ENCODE results near the gene GFPT1.

GFPT1 gene

DNA sequence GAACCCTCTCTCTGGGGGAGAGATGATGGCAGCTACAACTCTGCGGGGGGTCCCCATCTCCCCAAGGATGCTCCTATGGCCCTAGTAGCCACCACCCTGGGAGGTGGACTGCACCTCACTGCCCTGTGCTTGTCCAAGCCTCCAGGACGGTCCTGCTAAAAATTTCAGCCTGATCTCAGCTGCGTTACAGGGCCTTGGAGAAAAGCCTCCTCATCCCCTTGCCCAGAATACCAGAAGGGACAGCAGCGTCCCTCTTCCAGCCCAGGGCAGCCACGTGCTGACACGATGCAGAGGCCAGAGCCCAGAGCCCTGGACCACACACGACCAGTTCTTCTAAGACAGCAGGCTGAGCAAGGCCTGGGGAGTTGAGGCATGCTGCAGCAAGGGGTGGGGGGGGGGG, 81.9 kb downstream of the GFPT1 start:
- in situ Hi-C loops (cut with HindIII; ENCODE audit: low pct_ligation_motif_present, low pct_unique_long_range_greater_than_20kb, low sequenced_read_pairs): no loop called here
- no peak for DNase-seq

DNA sequence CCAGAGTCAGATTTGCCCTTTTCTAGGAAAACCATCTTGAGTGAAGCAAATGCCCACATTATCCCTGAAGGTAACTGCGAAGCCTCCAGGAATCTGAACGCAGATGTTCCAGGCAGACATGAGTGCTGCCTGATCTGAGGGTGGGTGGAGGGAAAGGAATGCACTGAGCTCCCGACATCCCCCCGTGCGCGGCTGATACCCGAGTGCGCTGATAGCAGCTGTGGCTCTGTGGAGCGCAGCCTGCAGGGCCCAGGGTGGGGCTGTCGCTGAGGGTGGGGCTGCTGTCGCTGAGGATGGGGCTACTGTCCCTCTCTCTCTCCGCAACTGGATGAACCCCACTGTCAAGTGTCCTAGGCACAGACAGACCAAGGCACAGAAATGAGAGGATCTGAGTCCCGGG, 82.4 kb downstream of the GFPT1 start:
- DNase-seq: no peak
- in situ Hi-C loops (cut with HindIII; ENCODE audit: low pct_ligation_motif_present, low pct_unique_long_range_greater_than_20kb, low sequenced_read_pairs): no loop called here

DNA sequence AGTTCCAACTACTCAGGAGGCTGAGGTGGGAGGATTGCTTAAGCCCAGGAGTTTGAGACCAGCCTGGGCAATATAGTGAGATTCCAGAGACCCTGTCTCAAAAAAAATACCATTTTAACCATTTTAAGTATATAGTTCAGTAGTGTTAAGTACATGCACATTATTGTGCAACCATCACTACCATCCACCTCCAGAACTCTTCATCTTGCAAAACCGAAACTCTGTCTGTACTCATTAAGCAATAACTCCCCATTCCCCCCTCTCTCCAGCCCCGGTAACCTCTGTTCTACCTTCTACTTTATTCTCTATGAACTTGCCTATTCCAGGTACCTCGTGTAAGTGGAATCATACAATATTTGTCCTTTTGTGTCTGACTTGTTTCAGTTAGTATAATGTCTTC, 86.4 kb downstream of the GFPT1 start:
- DNase-seq: no peak
- in situ Hi-C loops (cut with HindIII; ENCODE audit: low pct_ligation_motif_present, low pct_unique_long_range_greater_than_20kb, low sequenced_read_pairs): no loop called here

DNA sequence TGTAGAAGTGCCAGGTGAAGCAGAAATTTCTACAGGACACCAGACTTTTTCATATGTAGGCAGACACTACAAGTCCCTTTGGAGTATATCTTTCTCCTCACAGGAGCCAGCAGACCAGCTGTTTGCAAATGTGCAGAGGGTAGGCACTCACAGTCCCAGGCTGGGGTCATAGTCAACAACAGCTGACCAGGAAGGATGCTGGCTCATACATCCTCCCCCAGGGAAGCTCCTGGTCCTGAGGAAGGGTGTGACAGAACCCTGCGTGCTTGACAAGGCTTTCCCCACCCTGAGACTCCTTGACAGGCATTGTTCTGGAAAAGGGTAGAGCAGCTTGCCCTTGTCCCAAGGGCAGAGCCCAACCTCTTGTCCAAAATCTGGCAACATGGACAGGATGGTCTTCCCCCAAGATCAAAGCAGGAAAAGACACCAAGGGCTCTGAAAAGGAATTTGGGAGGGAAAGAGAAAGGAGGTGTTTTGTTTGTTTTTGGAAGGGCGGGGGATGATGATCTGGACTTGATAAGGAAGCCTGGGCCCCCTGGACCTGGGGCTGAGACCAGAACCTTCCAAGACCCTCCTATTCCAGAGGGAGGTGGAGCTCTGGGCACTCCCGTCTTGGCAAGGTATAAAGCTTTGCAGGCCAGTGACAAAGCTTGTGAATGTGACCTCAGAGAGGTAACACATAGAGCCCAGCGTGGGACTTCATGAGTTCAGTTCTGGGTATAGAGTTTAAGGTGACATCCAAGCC, 87.1 kb downstream of the GFPT1 start:
- in situ Hi-C loops (cut with HindIII; ENCODE audit: low pct_ligation_motif_present, low pct_unique_long_range_greater_than_20kb, low sequenced_read_pairs): no loop called here
- DNase-seq: no peak

DNA sequence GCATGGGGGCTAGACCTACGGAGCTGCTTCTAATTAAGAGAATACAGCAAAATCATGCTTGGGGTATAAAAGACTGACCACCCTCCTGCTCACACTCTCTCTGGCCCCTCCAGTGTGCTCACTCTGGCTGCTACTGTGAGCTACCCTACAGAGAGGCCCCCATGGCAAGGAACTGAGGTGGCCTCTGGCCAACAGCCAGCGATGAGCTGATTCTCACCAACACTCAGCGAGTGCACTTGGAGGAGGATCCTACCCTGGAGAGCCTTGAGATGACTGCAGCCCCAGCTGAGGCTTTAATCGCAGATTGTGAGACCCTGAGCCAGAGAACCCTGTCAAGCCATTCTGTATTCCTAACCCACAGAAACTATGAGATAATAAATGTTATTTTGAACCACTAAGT, 88.2 kb downstream of the GFPT1 start:
- in situ Hi-C loops (cut with HindIII; ENCODE audit: low pct_ligation_motif_present, low pct_unique_long_range_greater_than_20kb, low sequenced_read_pairs): no loop called here
- peak; percentile 52 for DNase-seq

DNA sequence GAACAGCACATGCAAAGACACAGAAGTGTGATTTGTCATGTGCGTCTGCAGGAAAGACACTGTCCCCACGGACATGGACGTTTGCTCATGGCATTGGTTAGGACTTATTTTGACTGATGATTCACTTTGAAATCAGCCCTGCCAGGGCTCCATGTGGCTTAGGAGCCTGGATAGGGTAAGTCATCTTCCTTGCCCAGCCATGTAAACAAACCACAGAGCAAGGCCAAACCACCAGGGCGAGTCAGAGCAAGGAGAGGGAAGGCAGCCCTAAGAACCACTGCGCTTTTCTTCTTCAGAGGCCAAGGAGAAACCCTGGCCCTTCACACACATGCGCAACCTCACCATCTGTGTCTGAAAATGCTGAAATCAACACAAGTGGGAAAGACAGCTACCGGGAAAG, 88.8 kb downstream of the GFPT1 start:
- DNase-seq: peak; percentile 94
- in situ Hi-C loops (cut with HindIII; ENCODE audit: low pct_ligation_motif_present, low pct_unique_long_range_greater_than_20kb, low sequenced_read_pairs): no loop called here

DNA sequence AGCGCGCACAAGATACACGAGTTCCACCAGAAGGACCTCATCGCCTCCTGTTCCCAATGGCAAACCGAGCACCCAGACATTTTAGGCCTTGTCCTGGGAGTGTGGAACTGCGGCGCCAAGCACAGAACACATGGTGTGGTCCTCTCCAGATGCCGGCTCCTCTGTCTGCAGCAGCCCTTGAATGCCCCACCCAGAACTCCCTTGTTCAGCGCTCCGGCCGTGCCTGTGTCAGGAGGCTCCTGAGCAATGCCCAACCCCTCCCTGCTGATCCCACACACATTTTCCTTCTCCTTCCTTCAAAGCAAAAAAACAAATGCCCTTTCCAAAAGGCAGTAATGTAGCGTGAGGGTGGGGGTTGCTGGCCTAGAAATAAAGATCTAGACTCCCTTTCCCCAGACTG, 89.8 kb downstream of the GFPT1 start:
- in situ Hi-C loops (cut with HindIII; ENCODE audit: low pct_ligation_motif_present, low pct_unique_long_range_greater_than_20kb, low sequenced_read_pairs): no loop called here
- DNase-seq: no peak

DNA sequence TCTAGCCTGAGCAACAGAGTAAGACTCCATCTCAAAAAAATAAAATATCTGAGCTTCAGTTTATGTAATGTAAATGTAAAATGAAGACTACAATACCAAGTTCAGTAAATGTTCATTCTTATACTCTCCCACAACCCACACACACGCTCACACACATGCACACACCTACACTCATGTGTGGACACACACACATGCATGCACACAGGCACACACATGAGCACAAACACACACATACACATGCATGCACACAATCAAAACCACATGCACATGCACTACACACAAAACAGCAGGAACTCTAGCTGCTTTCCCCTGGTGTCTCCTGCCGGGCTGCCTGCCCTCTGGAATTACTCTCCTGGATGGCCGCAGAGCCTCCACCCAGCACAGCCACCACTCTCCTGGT, 90.6 kb downstream of the GFPT1 start:
- in situ Hi-C loops (cut with HindIII; ENCODE audit: low pct_ligation_motif_present, low pct_unique_long_range_greater_than_20kb, low sequenced_read_pairs): no loop called here
- no peak for DNase-seq

DNA sequence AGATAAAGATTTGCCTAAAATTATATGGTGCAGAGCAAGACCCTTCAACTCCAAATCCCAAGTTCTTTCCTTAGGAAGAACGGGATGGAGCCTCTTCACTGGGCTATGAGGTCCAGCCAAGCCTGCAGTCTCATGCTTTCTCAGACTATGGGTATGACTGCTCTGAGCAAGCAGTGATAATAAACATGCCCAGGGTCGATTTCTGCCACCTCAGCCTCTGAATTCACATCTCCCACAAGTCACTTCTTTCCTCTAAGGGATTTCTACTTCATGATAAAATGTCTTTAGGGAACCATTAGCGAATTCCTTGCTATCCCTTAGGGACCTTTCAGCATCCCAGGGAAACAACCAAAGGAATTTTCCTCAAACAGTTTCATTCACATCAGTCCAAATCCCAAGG, 94.8 kb downstream of the GFPT1 start:
- DNase-seq: no peak
- in situ Hi-C loops (cut with HindIII; ENCODE audit: low pct_ligation_motif_present, low pct_unique_long_range_greater_than_20kb, low sequenced_read_pairs): no loop called here

DNA sequence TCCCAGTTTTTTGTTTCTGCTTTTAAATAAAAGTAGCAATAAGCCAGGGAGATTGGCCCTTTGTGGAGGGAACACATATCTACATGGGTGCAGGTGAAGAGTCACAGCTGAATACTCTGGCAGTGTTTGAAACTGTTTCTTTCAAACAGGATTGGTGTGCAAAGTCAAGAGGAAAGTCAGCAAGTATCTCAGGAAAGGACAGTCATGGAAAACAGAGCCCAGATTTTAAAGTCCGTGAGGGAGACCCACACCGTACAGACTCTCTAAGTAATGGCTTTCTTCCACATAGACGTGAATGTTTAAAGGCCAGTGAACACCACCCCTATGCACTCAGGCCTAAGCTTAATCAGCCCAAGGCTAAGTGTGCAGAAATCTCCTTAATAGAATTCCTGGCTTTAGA, 95.3 kb downstream of the GFPT1 start:
- no peak for DNase-seq
- in situ Hi-C loops (cut with HindIII; ENCODE audit: low pct_ligation_motif_present, low pct_unique_long_range_greater_than_20kb, low sequenced_read_pairs): no loop called here

DNA sequence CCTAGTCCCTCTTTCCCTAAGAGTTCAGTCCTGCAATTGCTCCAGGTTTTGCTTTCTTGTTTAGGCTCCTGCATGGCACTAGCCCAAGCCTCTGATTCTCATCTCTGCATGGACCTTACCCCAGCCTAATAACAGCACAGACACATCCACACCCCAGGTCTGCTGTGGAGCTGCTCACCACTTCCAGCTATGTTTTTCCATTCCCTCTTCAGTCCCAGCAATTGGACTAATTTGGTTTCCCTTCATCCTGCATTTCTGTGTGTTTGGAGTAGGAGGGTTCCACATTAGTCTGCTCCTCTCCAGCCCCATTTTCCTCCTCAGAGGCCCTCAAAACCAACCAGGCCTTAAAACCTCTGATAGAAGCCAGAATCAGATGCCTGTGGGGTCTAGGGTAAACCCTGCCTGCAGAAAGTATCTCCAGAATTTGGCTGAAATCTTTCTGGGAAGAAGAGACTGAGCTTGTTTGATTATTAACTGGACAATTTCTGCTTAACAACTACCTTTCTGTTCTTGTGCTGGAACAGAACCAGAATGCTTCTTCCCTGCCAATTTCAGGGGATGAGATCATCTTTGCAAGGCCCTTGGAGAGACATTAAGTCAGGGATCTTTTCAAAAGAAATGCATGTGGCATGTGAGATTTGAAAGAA, 95.9 kb downstream of the GFPT1 start:
- peak; percentile 79 for DNase-seq
- in situ Hi-C loops (cut with HindIII; ENCODE audit: low pct_ligation_motif_present, low pct_unique_long_range_greater_than_20kb, low sequenced_read_pairs): no loop called here

DNA sequence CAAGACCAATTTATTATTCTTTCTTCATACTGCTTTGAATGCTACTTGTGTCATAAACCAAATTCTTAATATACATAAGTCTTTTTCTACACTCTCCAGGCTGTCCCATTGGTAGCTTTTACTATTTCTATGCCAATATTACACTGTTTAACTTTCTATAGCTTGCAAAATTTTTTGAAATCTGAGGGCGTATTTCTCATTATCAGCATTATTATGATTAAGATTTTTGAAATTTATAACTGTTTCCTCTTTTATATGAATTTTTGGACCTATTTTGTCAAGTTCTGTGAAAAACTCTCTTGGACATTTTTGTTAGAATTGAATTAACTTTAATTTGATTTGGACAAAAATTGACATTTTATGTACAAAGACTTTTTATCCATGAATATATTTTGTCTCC, 98.6 kb downstream of the GFPT1 start:
- in situ Hi-C loops (cut with HindIII; ENCODE audit: low pct_ligation_motif_present, low pct_unique_long_range_greater_than_20kb, low sequenced_read_pairs): no loop called here

DNA sequence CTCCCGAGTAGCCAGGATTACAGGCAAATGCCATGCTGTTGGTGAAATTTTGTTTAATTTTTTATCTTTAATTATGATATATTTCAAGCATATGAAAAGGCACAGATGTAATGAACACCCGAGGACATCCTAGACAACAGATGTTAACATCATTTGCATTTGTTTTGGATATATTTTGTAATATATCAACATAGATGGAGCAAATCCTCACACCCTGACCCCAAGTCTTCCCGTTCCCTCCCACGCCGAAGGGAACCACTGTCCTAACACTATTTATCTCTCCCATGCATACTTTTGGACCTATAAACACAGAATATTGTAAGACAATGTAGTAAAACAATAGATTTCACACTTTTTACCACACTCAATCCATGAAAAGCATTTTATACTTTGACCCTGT, 99.5 kb downstream of the GFPT1 start:
- no peak for DNase-seq
- in situ Hi-C loops (cut with HindIII; ENCODE audit: low pct_ligation_motif_present, low pct_unique_long_range_greater_than_20kb, low sequenced_read_pairs): no loop called here

More for the DNA sequence above, 98.6 kb downstream of the GFPT1 start:
- DNase-seq: no peak

DNA sequence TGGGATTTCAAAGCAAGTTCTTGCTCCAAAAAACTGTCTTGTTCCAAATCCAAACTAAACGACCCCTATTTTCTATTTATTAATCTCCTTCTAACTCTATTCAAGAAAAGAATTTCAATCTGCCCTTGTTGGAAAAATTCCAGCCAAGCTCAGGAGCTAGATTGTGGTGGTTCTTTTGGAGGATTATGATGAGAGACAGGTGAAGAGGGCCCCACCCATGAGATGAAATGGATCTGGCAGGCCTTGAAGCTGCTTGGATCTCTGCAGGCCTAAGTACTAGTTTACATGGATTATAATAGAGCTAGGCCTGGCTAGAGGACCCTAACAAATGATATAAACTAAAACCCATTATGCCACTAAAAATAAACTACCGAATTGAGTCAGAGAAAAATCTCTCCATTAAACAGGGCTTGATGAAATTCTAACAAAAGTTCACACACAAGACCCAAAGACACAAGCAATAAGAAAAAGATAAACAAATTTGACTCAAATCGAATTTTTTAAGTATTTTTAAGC, 101.6 kb downstream of the GFPT1 start:
- in situ Hi-C loops (cut with HindIII; ENCODE audit: low pct_ligation_motif_present, low pct_unique_long_range_greater_than_20kb, low sequenced_read_pairs): no loop called here
- no peak for DNase-seq

DNA sequence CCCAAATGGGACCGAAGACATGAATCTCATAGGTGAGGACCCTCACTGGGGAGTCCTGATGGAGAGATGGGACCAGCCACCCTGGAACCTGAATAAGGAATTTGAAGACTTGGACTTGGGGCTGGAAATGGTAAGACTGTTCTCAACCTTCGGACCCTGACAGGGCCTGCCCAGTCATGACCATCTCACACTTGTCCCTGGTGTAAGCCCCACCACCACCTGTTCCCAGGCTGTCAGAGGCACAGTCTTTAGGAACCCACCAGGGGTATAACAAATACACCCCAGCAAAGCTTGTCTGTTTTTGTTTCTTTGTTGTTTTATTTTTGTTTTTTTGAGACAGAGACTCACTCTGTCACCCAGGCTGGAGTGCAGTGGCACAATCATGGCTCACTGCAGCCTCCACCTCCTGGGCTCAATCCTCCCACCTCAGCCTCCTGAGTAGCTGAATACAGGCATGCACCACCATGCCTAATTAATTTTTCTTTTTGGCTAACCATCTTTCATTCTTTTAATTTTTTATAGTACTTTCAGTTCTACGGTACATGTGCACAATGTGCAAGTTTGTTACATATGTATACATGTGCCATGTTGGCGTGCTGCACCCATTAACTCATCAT, 106.1 kb downstream of the GFPT1 start:
- no peak for DNase-seq
- in situ Hi-C loops (cut with HindIII; ENCODE audit: low pct_ligation_motif_present, low pct_unique_long_range_greater_than_20kb, low sequenced_read_pairs): no loop called here

DNA sequence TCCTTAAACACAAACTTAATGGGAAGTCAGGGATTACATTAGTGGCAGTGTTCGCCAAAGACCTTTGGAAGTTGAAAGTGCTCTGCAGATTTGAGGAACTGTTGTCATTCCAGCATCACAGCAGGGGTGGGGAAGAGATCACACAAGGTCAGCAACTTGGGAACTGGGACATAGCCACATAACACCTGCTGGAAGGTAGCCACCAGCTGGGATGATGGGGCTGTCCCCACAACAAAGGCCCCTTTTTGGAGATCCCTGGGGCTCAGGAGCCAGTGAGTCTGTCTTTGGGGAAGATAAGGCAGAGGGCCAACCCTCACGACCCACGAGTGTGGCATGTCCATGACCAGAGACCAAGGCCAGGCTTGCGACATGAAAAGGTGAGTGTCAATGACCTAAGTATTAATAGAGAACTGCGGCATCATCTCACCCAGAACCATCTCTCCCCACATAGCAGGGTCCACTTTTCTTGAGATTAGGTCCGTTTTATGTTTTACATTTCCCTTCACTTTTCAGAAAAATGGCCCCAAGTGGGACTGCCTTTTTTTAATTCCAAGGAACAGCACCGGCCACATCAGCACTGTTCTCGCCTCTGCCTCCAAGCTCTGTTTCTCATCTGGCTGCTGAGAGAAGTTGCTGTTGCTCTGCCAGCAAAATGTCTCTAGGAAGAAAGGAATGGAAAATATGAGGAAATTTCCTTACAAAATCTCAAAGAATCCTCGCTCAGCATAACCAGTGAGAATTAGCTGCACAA, 106.9 kb downstream of the GFPT1 start:
- DNase-seq: no peak
- in situ Hi-C loops (cut with HindIII; ENCODE audit: low pct_ligation_motif_present, low pct_unique_long_range_greater_than_20kb, low sequenced_read_pairs): no loop called here

DNA sequence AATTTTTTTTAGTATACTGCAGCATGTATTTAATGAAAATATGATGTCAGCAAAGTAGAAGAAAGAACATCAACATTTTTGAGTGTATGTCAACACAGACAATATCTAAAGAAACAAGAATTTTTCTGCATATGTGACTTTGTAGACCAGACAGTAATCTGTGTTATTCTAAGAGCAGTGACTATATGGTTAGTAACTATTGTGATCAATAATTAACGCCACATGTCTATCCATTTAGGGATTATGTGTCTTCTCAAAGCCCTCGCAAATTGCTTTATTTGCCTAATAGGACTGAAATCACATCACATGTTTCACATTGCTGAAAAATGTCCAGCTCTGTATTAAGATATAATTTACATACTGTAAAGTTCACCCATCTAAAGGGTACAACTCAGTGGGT, 107.8 kb downstream of the GFPT1 start:
- in situ Hi-C loops (cut with HindIII; ENCODE audit: low pct_ligation_motif_present, low pct_unique_long_range_greater_than_20kb, low sequenced_read_pairs): no loop called here
- no peak for DNase-seq

DNA sequence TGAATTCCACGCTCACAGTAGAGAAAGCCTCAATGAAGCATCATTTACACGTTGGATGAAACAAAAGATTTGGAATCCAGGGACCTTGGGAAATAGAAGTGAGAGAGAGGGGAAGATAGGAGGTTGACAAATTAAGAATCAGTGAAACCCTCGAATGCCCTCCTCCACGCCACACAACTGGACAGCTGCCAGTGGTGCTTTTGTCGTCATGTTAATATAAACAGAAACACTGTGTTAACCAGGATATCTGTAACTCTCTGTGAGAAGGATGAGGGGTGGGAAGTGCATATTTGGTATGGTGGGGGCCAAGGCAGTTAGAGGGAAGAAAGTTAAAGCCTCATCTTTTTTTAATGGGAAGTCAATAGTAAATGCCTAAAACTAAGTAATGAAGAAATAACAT, 108.7 kb downstream of the GFPT1 start:
- in situ Hi-C loops (cut with HindIII; ENCODE audit: low pct_ligation_motif_present, low pct_unique_long_range_greater_than_20kb, low sequenced_read_pairs): no loop called here
- DNase-seq: no peak

DNA sequence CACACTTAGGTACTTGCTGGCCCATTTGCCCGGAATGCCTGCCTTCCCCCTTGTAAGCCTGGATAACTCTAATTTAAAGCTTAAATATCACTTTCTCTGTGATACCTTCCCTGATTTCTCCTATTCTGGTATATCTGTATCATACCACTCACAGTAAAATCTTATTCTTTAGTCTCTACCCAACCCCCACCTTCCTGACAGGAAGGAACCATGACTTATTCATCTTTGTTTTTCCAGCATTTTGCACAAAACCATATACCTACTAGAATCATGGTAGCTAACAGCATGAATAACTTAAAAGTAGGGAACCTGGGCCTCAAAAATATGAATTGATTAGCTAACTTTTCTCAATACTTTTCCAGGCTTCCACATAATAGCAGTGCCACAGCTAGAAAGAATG, 111.5 kb downstream of the GFPT1 start:
- in situ Hi-C loops (cut with HindIII; ENCODE audit: low pct_ligation_motif_present, low pct_unique_long_range_greater_than_20kb, low sequenced_read_pairs): no loop called here

More for the DNA sequence above, 111.5 kb downstream of the GFPT1 start:
- DNase-seq: no peak

Measured in ACHN (cell line).